Memory B cell (primary cell): ENCODE results near the gene L3MBTL1.

Source experiments
- ATAC-seq: fragments of 150-1000 bp; cut with Tn5 transposase; 2 replicates; pipeline ENCODE4 v1.10.0; 2021; ENCODE audit warnings: low read depth, mild to moderate bottlenecking, moderate library complexity
- DNase-seq, 2 donors: peaks; one replicate each; pipeline ENCODE4 v3.0.0; 2022; ENCODE audit warnings: low spot score in 2 of 2
- H3K27ac Mint-ChIP-seq: one replicate; pipeline ENCODE4 v1.8.0; 2022; ENCODE audit warnings: mild to moderate bottlenecking, moderate library complexity, mixed read lengths
- H3K27me3 Mint-ChIP-seq: one replicate; pipeline ENCODE4 v1.8.0; 2022; ENCODE audit warnings: mixed read lengths
- H3K36me3 Mint-ChIP-seq: one replicate; pipeline ENCODE4 v1.8.0; 2022; ENCODE audit warnings: mild to moderate bottlenecking, mixed read lengths
- H3K4me1 Mint-ChIP-seq: one replicate; pipeline ENCODE4 v1.8.0; 2022; ENCODE audit warnings: mixed read lengths
- H3K4me3 Mint-ChIP-seq: one replicate; pipeline ENCODE4 v1.8.0; 2022; ENCODE audit warnings: mild to moderate bottlenecking, moderate library complexity, mixed read lengths
- H3K9me3 Mint-ChIP-seq: one replicate; pipeline ENCODE4 v1.8.0; 2022; ENCODE audit warnings: mixed read lengths

Gene L3MBTL1

GRCh38 chr20:43534791-43535350, 27.4 kb downstream of the L3MBTL1 start:
- Mint-ChIP-seq H3K27me3 (peaks cover 1% of the 10 kb centered on the region), H3K4me1 (peaks cover 2% of the 10 kb centered on the region), H3K36me3 (peaks cover 3% of the 10 kb centered on the region), H3K27ac (no peak overlapping the region), H3K9me3 (no peaks in the 10 kb centered on the region), H3K4me3 (no peak overlapping the region)
- no peak for ATAC-seq
- no peak for DNase-seq

DNA sequence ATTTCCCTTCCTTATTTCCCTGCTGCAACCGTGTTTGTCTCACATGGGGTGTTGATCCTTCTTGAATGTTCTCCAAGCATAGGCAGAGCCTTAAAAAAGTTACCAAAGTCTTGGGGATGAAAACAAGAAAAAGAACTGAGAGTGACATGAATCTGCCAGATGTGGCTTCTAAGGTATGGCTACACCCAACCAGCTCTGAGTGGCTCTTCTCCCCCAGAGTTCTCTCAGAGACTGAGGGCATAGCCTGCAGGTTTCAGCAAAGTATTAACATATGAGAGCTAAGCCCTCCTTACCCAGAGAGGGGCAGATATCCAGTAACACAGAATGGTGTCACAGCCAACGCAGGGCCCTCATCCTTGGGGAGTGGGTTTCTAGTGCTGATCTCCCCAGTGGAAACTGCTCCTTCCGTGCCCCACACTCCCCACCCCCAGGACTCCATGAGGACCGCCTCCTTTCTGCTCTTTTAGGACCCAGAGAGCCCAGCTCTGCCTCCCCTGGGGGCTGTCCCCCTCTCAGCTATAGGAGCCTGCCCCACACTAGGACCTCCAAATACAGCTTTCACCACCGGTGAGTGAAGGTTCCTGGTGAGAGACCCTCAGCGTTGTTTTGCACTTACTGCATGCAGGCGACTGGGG, 28.0 kb downstream of the L3MBTL1 start:
- Mint-ChIP-seq H3K27ac (no peak overlapping the region), H3K27me3 (peaks cover 1% of the 10 kb centered on the region), H3K9me3 (no peaks in the 10 kb centered on the region), H3K36me3 (peaks cover 3% of the 10 kb centered on the region), H3K4me1 (peaks cover 2% of the 10 kb centered on the region), H3K4me3 (no peak overlapping the region)
- no peak for DNase-seq
- no peak for ATAC-seq

DNA sequence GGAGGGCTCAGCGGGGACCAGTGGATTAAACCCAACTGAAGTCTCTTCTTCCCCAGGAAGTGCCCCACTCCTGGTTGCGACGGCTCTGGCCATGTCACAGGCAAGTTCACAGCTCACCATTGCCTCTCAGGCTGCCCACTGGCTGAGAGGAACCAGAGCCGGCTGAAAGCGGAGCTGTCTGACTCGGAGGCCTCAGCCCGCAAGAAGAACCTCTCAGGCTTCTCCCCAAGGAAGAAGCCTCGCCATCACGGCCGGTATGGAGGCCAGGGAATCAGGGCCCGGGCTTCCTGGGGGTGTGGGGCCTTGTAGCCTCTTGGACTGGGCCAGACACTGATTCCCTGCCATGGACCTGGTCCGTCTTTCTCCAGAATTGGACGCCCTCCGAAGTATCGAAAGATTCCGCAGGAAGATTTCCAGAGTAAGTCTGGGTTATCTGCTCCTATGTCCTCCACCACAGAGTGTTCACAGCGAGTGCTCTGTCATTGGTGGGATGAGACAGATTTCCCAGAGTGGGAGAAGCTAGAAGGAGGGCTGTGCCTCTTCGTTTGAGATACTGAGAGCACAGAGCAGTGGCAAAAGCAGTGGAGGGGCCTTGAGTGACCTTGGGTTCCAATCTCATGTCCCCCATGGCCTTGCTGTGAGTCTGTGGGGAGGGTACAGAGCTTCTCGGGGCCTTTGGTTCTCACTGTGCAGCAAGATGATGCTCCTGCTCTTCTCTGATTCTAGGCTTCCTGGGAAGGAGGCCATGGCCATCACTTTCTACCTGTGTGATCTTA, 28.7 kb downstream of the L3MBTL1 start:
- ATAC-seq (no peak), DNase-seq (no peak)
- Mint-ChIP-seq H3K36me3 (peaks cover 3% of the 10 kb centered on the region), H3K27me3 (peaks cover 1% of the 10 kb centered on the region), H3K4me3 (no peak overlapping the region), H3K9me3 (no peaks in the 10 kb centered on the region), H3K4me1 (peaks cover 2% of the 10 kb centered on the region), H3K27ac (no peak overlapping the region)

GRCh38 chr20:43536817-43537440, 29.4 kb downstream of the L3MBTL1 start:
- Mint-ChIP-seq H3K36me3 (peaks cover 3% of the 10 kb centered on the region), H3K4me1 (peaks cover 2% of the 10 kb centered on the region), H3K4me3 (no peak overlapping the region), H3K27me3 (peaks cover 1% of the 10 kb centered on the region), H3K27ac (no peak overlapping the region), H3K9me3 (no peaks in the 10 kb centered on the region)
- no peak for ATAC-seq
- DNase-seq, result no peak

DNA sequence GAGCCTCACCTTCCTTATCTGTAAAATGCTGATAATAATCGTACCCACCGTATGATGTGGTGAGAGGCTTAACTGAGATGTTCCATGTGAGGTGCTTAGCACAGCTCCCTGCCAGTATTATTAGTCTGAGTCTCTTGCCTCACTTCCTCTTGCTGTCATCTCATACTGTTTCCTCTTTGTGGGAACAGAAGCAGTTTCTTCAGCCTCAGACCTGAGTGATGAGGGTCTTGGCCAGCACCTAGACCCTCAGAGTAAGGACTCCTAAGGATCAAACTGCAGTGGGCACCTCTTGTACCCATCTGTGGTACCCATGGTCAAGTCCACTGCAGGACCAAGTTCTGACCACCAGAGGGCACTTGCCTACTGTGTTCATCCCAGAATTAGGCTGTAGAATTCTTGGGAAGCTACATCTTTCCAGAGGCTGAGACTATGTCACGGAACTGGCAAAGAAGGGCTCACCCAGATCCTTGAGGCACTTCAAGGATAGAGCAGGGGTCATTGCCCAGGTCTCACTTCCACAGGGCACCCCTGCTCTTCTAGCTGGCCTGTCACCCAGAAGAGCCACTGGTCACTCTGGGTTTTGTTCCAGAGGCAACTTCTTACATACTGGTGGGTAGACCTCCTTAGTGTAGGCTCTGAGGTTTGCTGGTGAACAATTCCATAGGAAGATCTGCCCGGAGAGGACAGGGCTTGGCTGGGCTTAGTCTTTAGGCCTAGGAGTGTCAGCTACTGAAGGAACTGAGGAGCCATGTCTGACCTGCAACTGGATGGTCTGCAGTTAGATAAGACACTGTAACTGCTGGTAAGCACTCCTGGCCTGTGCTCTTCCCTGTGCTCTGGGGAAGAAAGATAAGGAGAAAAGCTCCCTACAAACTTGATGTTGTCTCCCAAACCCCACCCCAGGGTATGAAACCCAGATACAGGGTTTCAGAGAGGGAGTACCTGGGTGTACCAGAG, 30.7 kb downstream of the L3MBTL1 start:
- Mint-ChIP-seq H3K27me3 (peaks cover 1% of the 10 kb centered on the region), H3K4me3 (no peak overlapping the region), H3K27ac (no peak overlapping the region), H3K4me1 (peaks cover 2% of the 10 kb centered on the region), H3K36me3 (peaks cover 5% of the 10 kb centered on the region), H3K9me3 (no peaks in the 10 kb centered on the region)
- DNase-seq (peak; percentile 52 to 61), ATAC-seq (peak; percentile 46)

DNA sequence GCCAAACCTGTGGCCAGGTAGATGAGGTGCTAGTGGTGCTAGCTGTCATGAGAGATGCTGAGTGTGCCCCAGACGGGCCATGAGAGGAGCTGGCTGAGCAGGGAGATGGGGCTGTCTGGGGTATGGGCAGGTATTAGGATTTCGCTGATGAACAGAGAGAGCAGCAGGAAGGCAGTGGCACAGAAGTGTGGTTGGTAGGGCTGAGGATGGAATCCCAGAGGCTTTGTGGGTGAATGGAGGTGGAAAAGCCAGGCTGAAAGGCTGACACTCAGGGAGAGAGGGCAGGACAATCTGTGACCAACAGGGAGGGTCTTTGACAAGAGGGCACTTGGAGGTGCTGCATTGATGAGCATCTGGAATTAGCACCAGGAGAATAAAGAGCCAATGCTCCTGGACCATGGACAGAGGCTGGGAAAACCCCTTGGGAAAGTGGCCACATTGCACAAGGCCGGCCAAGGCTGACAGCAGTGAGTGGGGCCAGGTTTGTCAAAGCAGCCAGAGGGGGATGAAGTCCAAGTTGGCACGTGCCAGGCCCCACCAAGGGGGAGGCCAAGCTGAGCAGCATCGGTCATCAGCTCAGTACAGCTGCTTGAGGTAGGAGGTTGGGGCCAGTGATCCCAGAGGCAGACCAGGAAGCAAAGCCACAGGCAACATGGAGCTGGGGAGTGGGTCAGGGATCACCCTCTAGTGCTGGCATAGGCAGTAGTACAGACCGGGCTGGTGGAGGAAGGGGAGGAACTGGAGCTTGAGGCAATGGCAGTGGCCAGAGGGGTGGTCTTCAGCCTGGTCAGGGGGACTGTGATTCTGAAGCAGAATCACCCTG, 31.6 kb downstream of the L3MBTL1 start:
- H3K36me3 Mint-ChIP-seq, result peaks cover 5% of the 10 kb centered on the region
- DNase-seq (no peak), ATAC-seq (no peak)
- no peak overlapping the region for H3K27ac Mint-ChIP-seq
- H3K9me3 Mint-ChIP-seq, result no peaks in the 10 kb centered on the region
- H3K4me3 Mint-ChIP-seq, result no peak overlapping the region
- H3K27me3 Mint-ChIP-seq, result peaks cover 1% of the 10 kb centered on the region
- peaks cover 2% of the 10 kb centered on the region for H3K4me1 Mint-ChIP-seq

GRCh38 chr20:43539975-43540672, 32.6 kb downstream of the L3MBTL1 start:
- H3K4me1 Mint-ChIP-seq, result peaks cover 2% of the 10 kb centered on the region
- peaks cover 5% of the 10 kb centered on the region for H3K36me3 Mint-ChIP-seq
- H3K9me3 Mint-ChIP-seq, result no peaks in the 10 kb centered on the region
- no peak overlapping the region for H3K4me3 Mint-ChIP-seq
- no peak for ATAC-seq
- no peak overlapping the region for H3K27ac Mint-ChIP-seq
- H3K27me3 Mint-ChIP-seq, result peaks cover 1% of the 10 kb centered on the region
- no peak for DNase-seq

DNA sequence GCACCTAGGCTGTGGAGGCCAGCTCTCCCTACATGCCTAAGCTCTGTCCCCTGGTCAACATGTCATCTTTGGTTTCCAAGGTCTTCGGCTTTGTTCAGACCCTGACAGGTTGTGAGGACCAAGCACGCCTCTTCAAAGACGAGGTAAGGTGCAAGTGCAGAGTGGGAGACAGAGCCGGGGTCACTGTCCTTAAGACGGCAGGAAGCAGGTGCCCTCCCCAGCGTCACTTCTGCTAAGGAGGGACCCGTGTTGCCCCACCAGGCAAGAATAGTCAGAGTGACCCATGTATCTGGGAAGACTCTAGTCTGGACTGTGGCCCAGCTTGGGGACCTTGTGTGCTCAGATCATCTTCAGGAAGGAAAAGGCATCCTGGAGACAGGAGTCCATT, 33.2 kb downstream of the L3MBTL1 start:
- Mint-ChIP-seq H3K36me3 (peaks cover 3% of the 10 kb centered on the region), H3K9me3 (no peaks in the 10 kb centered on the region), H3K27ac (no peak overlapping the region), H3K4me1 (peaks cover 2% of the 10 kb centered on the region), H3K27me3 (peaks cover 1% of the 10 kb centered on the region), H3K4me3 (no peak overlapping the region)
- ATAC-seq (no peak), DNase-seq (no peak)

GRCh38 chr20:43541214-43541613, 33.7 kb downstream of the L3MBTL1 start:
- Mint-ChIP-seq H3K4me3 (no peak overlapping the region), H3K36me3 (peaks cover 2% of the 10 kb centered on the region), H3K9me3 (no peaks in the 10 kb centered on the region), H3K4me1 (peaks cover 2% of the 10 kb centered on the region), H3K27ac (no peak overlapping the region), H3K27me3 (peaks cover 1% of the 10 kb centered on the region)
- DNase-seq (no peak), ATAC-seq (no peak)

DNA sequence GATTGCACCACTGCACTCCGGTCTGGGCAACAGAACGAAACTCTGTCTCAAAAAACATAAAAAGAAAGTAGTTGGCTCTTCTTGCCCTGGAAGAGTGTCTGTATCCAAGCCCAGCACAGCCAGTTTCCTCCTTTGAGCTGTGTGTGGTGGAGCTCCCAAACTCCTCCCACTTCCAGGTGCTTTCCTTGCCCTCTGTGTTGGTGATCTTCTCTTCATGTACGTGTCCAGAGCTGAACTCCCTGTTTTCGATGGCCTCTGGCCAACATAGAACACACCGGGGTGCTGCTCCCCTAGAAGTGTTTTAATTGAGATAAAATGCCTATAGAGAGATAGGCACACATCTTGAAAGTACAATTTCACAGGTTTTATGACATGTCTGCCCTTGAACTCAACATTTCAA, 34.7 kb downstream of the L3MBTL1 start:
- Mint-ChIP-seq H3K27me3 (peaks cover 1% of the 10 kb centered on the region), H3K4me3 (no peak overlapping the region), H3K36me3 (peaks cover 2% of the 10 kb centered on the region), H3K4me1 (peaks cover 2% of the 10 kb centered on the region), H3K27ac (no peak overlapping the region), H3K9me3 (no peaks in the 10 kb centered on the region)
- no peak for DNase-seq
- ATAC-seq, result no peak

GRCh38 chr20:43542674-43543073, 35.2 kb downstream of the L3MBTL1 start:
- DNase-seq (no peak), ATAC-seq (no peak)
- Mint-ChIP-seq H3K27me3 (peaks cover 1% of the 10 kb centered on the region), H3K27ac (no peak overlapping the region), H3K4me3 (no peak overlapping the region), H3K9me3 (peaks cover 2% of the 10 kb centered on the region), H3K36me3 (peaks cover 7% of the 10 kb centered on the region), H3K4me1 (peaks cover 2% of the 10 kb centered on the region)

GRCh38 chr20:43543138-43543537, 35.6 kb downstream of the L3MBTL1 start:
- no peaks in the 10 kb centered on the region for H3K4me1 Mint-ChIP-seq
- peaks cover 3% of the 10 kb centered on the region for H3K27me3 Mint-ChIP-seq
- no peak for ATAC-seq
- no peak for DNase-seq
- H3K9me3 Mint-ChIP-seq, result peaks cover 2% of the 10 kb centered on the region
- H3K4me3 Mint-ChIP-seq, result no peak overlapping the region
- H3K27ac Mint-ChIP-seq, result no peak overlapping the region
- peaks cover 12% of the 10 kb centered on the region for H3K36me3 Mint-ChIP-seq
